Dendritic cell treated with granulocyte-macrophage colony-stimulating factor and Interleukin-4, amounts not matched to agents 40 ng/mL and 50 ng/mL, for 4 days (primary cell): ENCODE results near the gene C20orf96.

Source experiments
- H3K27ac Mint-ChIP-seq: one replicate; pipeline ENCODE4 v1.8.0; 2022; ENCODE audit warnings: mild to moderate bottlenecking, mixed read lengths
- H3K27me3 Mint-ChIP-seq: one replicate; pipeline ENCODE4 v1.8.0; 2022; ENCODE audit warnings: mild to moderate bottlenecking, mixed read lengths
- H3K36me3 Mint-ChIP-seq: one replicate; pipeline ENCODE4 v1.8.0; 2022; ENCODE audit warnings: low read depth, mixed read lengths
- H3K4me1 Mint-ChIP-seq: one replicate; pipeline ENCODE4 v1.8.0; 2022; ENCODE audit warnings: low read depth, mixed read lengths
- H3K4me3 Mint-ChIP-seq: one replicate; pipeline ENCODE4 v1.8.0; 2022; ENCODE audit warnings: mild to moderate bottlenecking, moderate library complexity, mixed read lengths
- H3K9me3 Mint-ChIP-seq: one replicate; pipeline ENCODE4 v1.8.0; 2022; ENCODE audit warnings: mixed read lengths
- intact Hi-C: fragments of 100-400 bp; cut with micrococcal nuclease; formaldehyde crosslinking; loops from one replicate; pipeline ENCODE4 v1.15.0; 2022

C20orf96 gene

DNA sequence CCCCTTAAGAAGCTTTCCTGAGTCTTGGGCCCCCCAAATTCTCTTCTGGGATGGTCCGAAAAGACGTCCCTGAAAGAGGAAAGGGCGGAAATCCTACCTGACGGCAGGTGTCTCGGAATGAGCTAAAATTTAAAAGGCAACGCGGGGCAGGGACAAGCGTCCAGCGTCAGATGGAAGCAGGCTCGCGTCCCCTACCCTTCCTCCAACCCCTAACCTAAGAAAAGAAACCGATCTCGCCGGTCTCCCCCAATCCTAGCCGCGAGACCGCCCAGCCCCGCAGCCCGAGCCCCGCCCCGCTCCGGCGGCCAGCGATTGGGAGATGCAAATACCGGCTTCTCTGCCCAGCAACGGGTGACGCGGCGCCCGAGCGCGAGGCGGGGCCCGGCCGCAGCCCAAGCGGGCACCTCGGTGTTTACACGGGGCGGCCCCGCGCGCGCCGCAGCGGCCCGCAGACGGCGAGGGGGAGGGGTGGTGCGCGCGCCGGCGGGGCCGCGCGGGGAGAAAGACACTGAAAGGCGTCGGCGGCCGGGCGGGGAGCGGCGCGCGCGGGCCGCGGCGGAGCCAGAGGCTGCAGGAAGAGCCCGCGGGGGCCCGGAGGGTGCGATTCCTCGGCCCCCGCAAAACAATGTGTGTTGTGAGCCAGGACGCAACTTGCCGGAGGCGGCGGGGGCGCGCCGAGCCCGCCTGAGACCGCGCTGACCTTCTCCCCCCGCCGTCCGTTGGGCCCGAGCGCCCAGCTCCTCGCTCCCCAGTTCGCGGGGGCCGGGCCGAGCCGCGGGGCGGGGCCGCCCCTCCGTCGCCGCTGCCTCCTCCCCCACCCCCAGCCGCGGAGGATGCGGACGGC is 34.7 kb upstream of the C20orf96 start, which contains the start of gene SOX12:
Gene SOX12 (plus strand): TSS at position 508 of the 844 bp plus-strand sequence. CDS start 373 bp downstream, outside the sequence.
- Mint-ChIP-seq H3K9me3 (no peaks in the 10 kb centered on the region), H3K4me1 (peaks cover 46% of the 10 kb centered on the region), H3K36me3 (no peaks in the 10 kb centered on the region), H3K27ac (peak within 1 kb of the TSS; percentile 77), H3K4me3 (peak within 1 kb of the TSS; percentile 83), H3K27me3 (peaks cover 25% of the 10 kb centered on the region)
- intact Hi-C loops, result loop anchor here (2.0 kb wide), 3 partner anchors 14 to 48 kb away; no protein-coding TSS in a partner anchor

DNA sequence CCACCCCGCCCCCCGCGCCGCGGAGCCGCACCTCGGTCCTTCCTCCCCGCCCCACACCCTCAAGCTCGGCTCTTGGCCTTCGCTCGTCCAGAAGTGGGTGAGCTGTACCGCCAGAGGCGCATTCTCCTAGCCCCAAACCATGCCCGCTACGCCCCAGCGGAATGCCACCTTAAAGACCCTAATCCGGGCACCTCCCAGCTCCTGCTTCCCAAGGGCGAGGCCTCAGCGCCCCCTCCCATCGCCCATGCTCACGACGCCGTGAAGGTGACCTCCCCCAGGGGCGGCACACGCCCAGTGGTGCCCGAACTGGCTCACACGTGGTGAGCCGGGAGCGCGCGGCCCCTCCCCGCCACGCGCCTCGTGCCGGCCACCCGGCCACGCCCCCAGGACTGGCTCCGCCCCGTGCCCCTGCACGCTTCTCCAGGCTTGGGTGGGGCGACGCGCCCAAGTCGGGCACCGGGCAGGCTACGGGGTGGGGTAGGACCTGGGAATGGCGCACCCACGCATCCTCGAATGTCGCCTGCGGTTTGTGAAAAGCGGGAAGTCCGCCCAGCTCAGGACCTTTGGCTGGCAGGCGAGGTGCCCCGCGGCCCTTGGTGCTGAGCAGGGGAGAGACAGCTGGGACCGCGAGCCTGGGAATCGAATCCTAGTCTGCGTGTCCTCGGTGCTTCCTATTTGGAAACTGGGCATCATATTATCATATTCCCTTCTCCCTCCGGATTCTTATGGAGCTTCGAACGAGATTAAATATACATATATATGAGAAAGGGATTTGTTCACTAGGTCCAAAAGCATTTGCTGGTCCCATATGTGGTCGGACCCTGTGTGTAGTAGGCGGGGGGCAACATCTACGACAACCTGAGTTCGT is 33.9 kb upstream of the C20orf96 start:
- Mint-ChIP-seq H3K4me3 (peak overlapping the region; percentile 69), H3K36me3 (no peaks in the 10 kb centered on the region), H3K4me1 (peaks cover 38% of the 10 kb centered on the region), H3K27me3 (peaks cover 25% of the 10 kb centered on the region), H3K27ac (peak overlapping the region; percentile 77), H3K9me3 (no peaks in the 10 kb centered on the region)
- intact Hi-C loops, result loop anchor here (2.0 kb wide), 3 partner anchors 14 to 48 kb away; no protein-coding TSS in a partner anchor

DNA sequence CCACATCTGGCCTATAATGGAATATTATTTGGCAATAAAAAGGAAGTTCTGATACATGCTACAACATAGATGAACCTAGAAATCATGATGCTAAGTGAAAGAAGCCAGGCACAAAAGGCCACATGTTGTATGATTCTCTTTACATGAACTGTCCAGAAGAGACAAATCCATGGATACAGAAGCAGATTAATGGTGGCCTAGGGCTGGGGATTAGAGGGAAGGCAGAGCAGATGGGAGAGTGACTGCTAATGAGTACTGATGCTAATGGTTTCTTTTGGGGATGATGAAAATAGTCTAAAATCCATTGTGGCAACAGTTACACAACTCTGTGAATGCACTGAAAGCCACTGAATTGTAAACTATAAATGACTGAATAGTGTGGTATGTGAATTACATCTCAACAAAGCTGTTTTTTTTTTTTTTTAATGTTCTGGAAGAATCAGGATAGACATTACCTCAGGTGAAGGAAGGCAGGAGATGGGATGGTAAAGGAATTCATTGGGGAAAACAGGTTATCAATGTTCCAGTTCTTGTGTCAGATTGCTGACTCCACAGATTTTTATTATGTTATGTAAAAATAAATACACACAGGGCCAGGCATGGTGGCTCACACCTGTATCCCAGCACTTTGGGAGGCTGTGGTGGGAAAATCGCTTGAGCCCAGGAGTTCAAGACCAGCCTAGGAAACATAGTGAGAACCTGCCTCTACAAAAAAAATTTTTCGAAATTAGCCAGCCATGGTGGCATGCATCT is 25.9 kb upstream of the C20orf96 start:
- peaks cover 24% of the 10 kb centered on the region for H3K4me1 Mint-ChIP-seq
- H3K4me3 Mint-ChIP-seq, result no peak overlapping the region
- no peaks in the 10 kb centered on the region for H3K36me3 Mint-ChIP-seq
- peaks cover 1% of the 10 kb centered on the region for H3K27me3 Mint-ChIP-seq
- intact Hi-C loops, result no loop called here
- H3K27ac Mint-ChIP-seq, result no peak overlapping the region
- H3K9me3 Mint-ChIP-seq, result no peaks in the 10 kb centered on the region

DNA sequence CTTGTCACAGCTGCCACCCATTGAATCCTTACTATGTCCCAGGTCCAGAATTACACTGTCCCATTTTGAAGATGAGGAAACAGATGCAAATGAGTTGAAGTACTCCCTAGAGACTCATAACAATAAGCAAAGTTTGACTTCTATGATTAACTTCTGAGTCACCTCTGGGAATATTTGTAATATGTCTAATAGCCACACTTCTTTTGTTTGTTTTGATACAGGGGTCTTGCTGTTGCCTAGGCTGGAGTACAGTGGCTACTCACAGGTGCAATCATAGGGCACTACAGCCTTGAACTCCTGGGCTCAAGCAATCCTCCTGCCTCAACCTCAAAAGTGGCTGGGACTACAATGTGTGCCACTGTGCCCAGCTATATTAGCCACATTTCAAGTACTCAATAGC is 23.4 kb upstream of the C20orf96 start:
- no peaks in the 10 kb centered on the region for H3K9me3 Mint-ChIP-seq
- intact Hi-C loops, result no loop called here
- no peaks in the 10 kb centered on the region for H3K27me3 Mint-ChIP-seq
- peaks cover 38% of the 10 kb centered on the region for H3K4me1 Mint-ChIP-seq
- no peak overlapping the region for H3K4me3 Mint-ChIP-seq
- H3K36me3 Mint-ChIP-seq, result no peaks in the 10 kb centered on the region
- no peak overlapping the region for H3K27ac Mint-ChIP-seq

DNA sequence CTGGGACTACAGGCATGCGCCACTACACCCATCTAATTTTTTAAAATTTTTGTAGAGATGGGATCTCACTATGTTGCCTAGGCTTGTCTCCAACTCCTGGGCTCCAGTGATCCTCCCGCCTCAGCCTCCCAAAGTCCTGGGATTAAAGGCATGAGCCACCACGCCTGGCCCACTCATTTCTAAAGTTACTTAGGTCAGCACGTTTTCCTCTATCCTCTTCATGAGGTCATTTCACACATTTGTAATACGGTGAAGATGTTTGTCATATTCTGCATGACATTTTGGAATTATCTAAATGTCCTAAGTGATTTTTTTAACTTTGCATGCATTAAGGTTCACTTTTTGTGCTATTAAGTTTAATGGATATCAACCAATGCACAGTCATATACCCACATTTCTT is 22.9 kb upstream of the C20orf96 start:
- peaks cover 38% of the 10 kb centered on the region for H3K4me1 Mint-ChIP-seq
- H3K27me3 Mint-ChIP-seq, result no peaks in the 10 kb centered on the region
- H3K9me3 Mint-ChIP-seq, result no peaks in the 10 kb centered on the region
- no peak overlapping the region for H3K4me3 Mint-ChIP-seq
- intact Hi-C loops, result no loop called here
- no peak overlapping the region for H3K27ac Mint-ChIP-seq
- no peaks in the 10 kb centered on the region for H3K36me3 Mint-ChIP-seq

DNA sequence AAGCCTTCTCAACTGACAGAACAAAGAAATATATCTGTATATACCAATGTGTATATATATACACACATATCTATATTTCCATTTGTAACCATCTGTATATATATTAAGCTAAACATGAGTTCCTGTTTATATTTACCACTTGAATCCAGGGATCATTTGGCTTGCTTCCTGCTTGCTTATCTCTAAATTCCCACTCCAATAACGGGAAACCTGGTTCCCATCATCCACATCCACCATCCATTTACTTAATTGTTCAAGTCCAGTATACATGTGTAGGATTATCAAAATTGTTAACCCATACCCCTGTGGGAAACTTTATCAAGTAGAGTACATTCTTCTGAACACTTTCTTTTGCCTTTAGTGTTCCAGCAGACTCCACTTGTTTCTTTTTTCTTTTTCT is 22.3 kb upstream of the C20orf96 start:
- Mint-ChIP-seq H3K27ac (no peak overlapping the region), H3K4me3 (no peak overlapping the region), H3K36me3 (no peaks in the 10 kb centered on the region), H3K9me3 (no peaks in the 10 kb centered on the region), H3K4me1 (peaks cover 38% of the 10 kb centered on the region), H3K27me3 (no peaks in the 10 kb centered on the region)
- intact Hi-C loops, result no loop called here

DNA sequence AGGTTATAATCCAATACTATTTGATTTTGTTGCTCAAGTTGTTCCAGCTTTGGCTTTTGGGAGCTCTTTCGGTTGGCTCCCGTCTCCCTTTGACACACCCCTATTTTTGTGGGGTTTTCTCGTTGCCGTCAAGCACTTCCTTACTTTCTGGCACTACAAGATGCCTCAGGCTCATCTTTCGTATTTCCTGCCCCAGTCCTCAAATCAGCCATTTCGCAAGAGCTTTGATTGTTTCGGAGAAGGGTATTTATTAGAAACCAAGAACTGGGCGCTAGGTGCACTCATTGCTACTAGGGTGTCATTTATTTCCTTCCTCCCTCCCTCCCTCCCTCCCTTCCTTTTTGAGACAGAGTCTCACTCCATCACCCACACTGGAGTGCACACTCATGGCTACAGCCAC is 21.5 kb upstream of the C20orf96 start:
- H3K27me3 Mint-ChIP-seq, result no peaks in the 10 kb centered on the region
- H3K36me3 Mint-ChIP-seq, result no peaks in the 10 kb centered on the region
- H3K9me3 Mint-ChIP-seq, result no peaks in the 10 kb centered on the region
- H3K27ac Mint-ChIP-seq, result no peak overlapping the region
- peaks cover 38% of the 10 kb centered on the region for H3K4me1 Mint-ChIP-seq
- no peak overlapping the region for H3K4me3 Mint-ChIP-seq
- intact Hi-C loops, result no loop called here

DNA sequence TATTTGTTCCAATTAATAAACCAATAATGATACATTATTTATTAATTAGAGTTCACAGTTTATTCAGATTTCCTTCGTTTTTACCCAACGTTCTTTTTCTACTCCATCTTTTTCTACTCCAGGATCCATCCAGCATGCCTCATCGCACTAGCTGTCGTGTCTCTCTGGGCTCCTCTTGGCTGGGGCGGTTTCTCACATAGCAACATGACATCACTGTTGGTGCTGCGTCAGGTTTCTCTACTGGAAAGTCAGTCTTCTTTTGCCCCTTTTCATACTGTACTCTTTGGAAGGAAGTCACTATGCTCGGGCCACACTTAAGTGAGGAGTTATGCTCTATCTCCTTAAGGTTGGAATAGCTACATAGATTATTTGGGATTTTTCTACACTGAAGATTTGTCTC is 21.1 kb upstream of the C20orf96 start:
- intact Hi-C loops, result loop anchor here (2.0 kb wide), 1 partner anchor 13 kb away; the partner anchor contains the start of gene SOX12
- Mint-ChIP-seq H3K4me3 (no peak overlapping the region), H3K9me3 (no peaks in the 10 kb centered on the region), H3K4me1 (peaks cover 38% of the 10 kb centered on the region), H3K27ac (no peak overlapping the region), H3K36me3 (no peaks in the 10 kb centered on the region), H3K27me3 (no peaks in the 10 kb centered on the region)

DNA sequence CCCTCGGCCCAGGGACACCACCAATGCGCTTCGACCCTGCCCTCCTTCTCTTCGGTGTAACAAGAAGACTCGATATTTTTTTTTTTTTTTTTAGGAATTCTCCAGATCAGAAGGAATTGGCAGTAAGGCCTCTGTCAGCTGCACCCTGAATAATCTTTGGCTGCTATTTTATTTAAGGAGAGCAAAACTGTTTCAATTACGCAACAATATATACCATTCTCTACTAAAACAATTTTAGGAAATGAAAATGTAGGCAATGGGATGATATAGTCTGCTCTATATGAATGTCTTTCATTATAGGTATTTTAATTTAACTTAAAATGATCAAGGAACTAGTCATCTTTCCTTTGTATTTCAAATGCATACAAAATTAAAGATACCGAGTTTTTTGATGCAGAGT is 20.1 kb upstream of the C20orf96 start:
- H3K4me1 Mint-ChIP-seq, result peaks cover 42% of the 10 kb centered on the region
- H3K4me3 Mint-ChIP-seq, result peak overlapping the region; percentile 73
- no peaks in the 10 kb centered on the region for H3K9me3 Mint-ChIP-seq
- intact Hi-C loops, result loop anchor here (2.0 kb wide), 1 partner anchor 14 kb away; the partner anchor contains the start of gene SOX12
- H3K36me3 Mint-ChIP-seq, result no peaks in the 10 kb centered on the region
- H3K27ac Mint-ChIP-seq, result peak overlapping the region; percentile 62
- no peaks in the 10 kb centered on the region for H3K27me3 Mint-ChIP-seq

DNA sequence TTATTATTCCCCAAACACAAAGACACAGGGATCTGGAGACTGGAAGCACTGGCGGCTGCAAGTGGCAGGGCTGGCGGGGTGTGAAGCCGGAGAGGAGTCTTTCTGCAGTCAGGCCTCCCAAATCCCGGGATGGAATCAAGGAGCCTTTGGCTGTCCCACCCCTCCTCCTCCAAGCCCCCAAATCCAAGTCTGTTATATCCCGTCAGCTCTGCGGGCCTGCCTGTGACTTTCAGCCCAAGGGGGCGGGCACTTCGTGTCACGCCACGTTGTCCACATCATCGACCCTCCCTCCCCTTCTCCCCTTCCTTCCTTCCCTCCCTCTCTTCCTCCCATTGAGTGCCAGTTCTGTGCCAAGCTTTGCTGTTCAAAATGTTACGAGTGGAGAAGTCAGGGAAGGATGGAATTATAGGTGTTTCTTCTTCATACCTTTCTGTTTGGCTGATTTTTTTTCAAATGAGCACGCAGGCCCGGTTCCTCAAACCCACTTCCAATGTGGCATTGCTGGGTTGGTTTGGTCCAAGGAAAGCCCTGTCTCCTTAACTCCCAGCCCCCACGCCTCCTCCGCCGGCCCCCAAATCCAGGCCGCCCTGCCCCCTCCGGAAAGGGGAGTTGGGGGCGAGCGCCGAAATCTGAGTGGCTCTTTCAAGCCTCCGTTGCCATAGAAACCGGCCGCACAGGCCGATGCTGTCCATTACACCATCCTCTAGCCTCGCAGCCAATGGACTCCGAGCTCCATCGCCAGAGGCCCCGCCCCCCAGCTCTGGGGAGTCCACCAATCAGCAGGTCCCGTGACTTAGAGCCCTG is 19.5 kb upstream of the C20orf96 start:
- Mint-ChIP-seq H3K27ac (peak overlapping the region; percentile 62), H3K4me3 (peak overlapping the region; percentile 73), H3K9me3 (no peaks in the 10 kb centered on the region), H3K36me3 (no peaks in the 10 kb centered on the region), H3K27me3 (no peaks in the 10 kb centered on the region), H3K4me1 (peaks cover 43% of the 10 kb centered on the region)
- intact Hi-C loops, result loop anchor here (2.0 kb wide), 1 partner anchor 15 kb away; the partner anchor contains the start of gene SOX12

DNA sequence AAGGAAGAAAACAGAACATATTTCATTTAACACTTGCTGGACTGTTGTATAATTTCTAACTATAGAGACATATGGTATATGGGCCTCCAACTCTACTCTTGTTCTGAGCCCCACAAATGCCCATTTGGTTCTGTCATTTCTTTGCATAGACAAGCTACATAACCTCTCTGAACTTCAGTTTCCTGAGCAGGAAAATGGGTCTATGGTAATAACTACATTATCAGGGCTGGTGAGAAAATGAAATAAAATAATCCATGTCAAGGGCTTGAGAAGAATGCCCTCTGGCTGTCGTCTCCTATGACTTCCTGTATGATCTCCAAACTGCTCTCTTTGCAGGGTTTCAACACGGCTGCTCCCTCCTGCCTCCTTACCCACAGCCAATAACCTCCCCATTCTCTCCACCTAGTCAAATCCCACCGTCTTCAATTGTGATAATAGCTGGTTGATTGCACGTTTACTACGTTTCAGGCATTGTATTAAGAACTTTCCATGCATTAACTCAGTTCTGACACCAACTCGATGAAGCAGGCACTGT is 18.8 kb upstream of the C20orf96 start:
- intact Hi-C loops, result no loop called here
- no peak overlapping the region for H3K4me3 Mint-ChIP-seq
- peaks cover 43% of the 10 kb centered on the region for H3K4me1 Mint-ChIP-seq
- no peaks in the 10 kb centered on the region for H3K36me3 Mint-ChIP-seq
- no peaks in the 10 kb centered on the region for H3K9me3 Mint-ChIP-seq
- no peaks in the 10 kb centered on the region for H3K27me3 Mint-ChIP-seq
- peak overlapping the region; percentile 62 for H3K27ac Mint-ChIP-seq

DNA sequence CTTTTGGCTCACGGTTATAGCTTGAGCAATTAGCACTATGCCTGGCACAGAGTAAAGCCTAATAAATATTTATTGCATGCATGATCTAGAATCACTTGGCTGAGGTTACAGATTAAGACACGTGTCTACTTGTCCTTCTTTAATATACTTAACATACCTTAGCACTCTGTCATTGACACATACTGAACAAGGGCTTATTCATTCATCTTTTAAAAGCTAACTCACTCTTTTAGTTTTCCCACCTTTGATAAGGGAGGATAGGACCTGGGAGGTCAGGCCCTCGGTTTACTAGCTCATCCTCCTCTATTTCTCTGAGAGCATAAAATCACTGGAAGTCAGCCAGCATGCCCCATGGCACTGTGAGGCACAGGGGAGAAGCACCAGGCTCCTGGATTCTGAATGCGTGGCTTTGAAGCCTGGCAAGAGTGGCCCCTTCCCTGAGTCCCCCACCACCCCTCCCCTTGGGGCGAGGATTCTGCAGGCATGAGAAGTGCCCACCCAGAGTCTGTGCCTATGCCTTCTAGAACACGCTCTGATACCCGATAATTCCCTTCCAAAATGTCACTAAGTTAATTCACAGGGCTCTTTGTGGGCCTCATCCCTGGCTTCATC is 18.0 kb upstream of the C20orf96 start:
- intact Hi-C loops, result no loop called here
- Mint-ChIP-seq H3K9me3 (no peaks in the 10 kb centered on the region), H3K36me3 (no peaks in the 10 kb centered on the region), H3K27ac (no peak overlapping the region), H3K4me1 (peaks cover 39% of the 10 kb centered on the region), H3K4me3 (no peak overlapping the region), H3K27me3 (no peaks in the 10 kb centered on the region)
